Muscle of leg (tissue), 16 donors: ENCODE measurements around the gene TFAP2A. TPM values are rescaled to one million over a fixed set of nuclear protein-coding genes. Genes with fewer than 3 reads are reported as not detected.

Experiments
- DNase-seq: peaks from one replicate; pipeline ENCODE4 v3.0.0; 2013
- H3K27ac ChIP-seq: one replicate; pipeline ENCODE4 v1.5.1; 2013; ENCODE audit warnings: mild to moderate bottlenecking, low read length, control low read depth
- H3K27me3 ChIP-seq: one replicate; pipeline ENCODE4 v1.6.1; 2013; ENCODE audit warnings: low read length; ENCODE audit not compliant: control insufficient read depth, insufficient read depth
- H3K36me3 ChIP-seq: one replicate; pipeline ENCODE4 v1.6.1; 2013; ENCODE audit warnings: low read length; ENCODE audit not compliant: control insufficient read depth, insufficient read depth
- H3K4me1 ChIP-seq: one replicate; pipeline ENCODE4 v1.6.1; 2013; ENCODE audit warnings: low read length; ENCODE audit not compliant: control insufficient read depth, insufficient read depth
- H3K4me3 ChIP-seq: one replicate; pipeline ENCODE4 v1.5.1; 2013; ENCODE audit warnings: low read length, control low read depth
- H3K9me3 ChIP-seq: replicated peaks from 2 replicates; pipeline ENCODE4 v1.6.1; 2013; ENCODE audit warnings: low read depth, low read length; ENCODE audit not compliant: control insufficient read depth
- WGBS: methylation state at CpG from one replicate; pipeline ENCODE4 v1.1.5; 2013; ENCODE audit warnings: missing lambda C conversion rate; ENCODE audit not compliant: insufficient coverage; 5-methylcytosine and 5-hydroxymethylcytosine counted together
- long read RNA-seq, 11 donors: transcript quantifications; one replicate each; lab custom pipeline, GENCODE V29; 2026
- polyA plus RNA-seq, 8 donors: library from polyadenylated mRNA; unstranded; fragments of 120-200 nt; gene quantifications; one replicate each; pipeline versions ENCODE4 v1.2.1 to v1.2.3, GENCODE V29; 2013; ENCODE audit warnings: inconsistent platforms in 1 of 8, low replicate concordance in 1 of 8; ENCODE audit not compliant: insufficient read length in 8 of 8, insufficient read depth in 1 of 8
- total RNA-seq: library from RNA; stranded (reverse); fragments of 120-200 nt; gene quantifications from one replicate; pipeline ENCODE4 v1.2.4, GENCODE V29; 2013

TFAP2A gene
- total RNA-seq (0.13 TPM), polyA plus RNA-seq (10 to 100 TPM in 1 of 8 donors, under 1 TPM in 7; 0.13 to 11.4 (median 0.49) TPM)
- long read RNA-seq, donor 1 = 0 reads
- long read RNA-seq, donor 2, partial matches to known transcripts = 0 of 1 reads
- long read RNA-seq, donor 2, other reads (novel, unspliced or antisense) = 0 of 1 reads
- long read RNA-seq, donor 3 = 0 reads
- long read RNA-seq, donor 4 = 0 reads
- long read RNA-seq, donor 5 = 0 reads
- long read RNA-seq, donor 6 = 0 reads
- long read RNA-seq, donor 7 = 0 reads
- long read RNA-seq, donor 8 = 0 reads
- long read RNA-seq, donor 9 = 0 reads
- long read RNA-seq, donor 10 = 0 reads
- long read RNA-seq, donor 11 = 0 reads

- Histone ChIP-seq H3K27ac (no peak within 1 kb of the TSS), H3K9me3 (peaks cover 2% of the 10 kb centered on the region), H3K4me3 (no peak within 1 kb of the TSS), H3K36me3 (no peaks in the 10 kb centered on the region), H3K4me1 (peaks cover 44% of the 10 kb centered on the region), H3K27me3 (peaks cover 99% of the 10 kb centered on the region)
- DNase-seq = peak; percentile 30
- 1% methylated on average over 36 of the region's 58 CpGs for WGBS
Observed at GRCh38 chr6:10414756-10415616, at the start of gene TFAP2A. Gene TFAP2A, minus strand, starts transcription at chr6:10415074. Its CDS starts 83 bp downstream, at chr6:10414991.

GRCh38 chr6:10463491-10464481, 48.9 kb upstream of the TFAP2A start:
- 57% methylated on average over 4 of the region's 16 CpGs for WGBS
- DNase-seq = no peak

GRCh38 chr6:10463040-10463439, 48.2 kb upstream of the TFAP2A start:
- no peaks in the 10 kb centered on the region for H3K4me1 ChIP-seq
- WGBS = 92% methylated on average over 9 of the region's 12 CpGs
- no peaks in the 10 kb centered on the region for H3K36me3 ChIP-seq
- H3K9me3 ChIP-seq = no peaks in the 10 kb centered on the region
- DNase-seq = no peak
- H3K27ac ChIP-seq = no peak overlapping the region
- H3K27me3 ChIP-seq = no peaks in the 10 kb centered on the region
- H3K4me3 ChIP-seq = no peak overlapping the region

More at GRCh38 chr6:10463491-10464481, 48.9 kb upstream of the TFAP2A start:
- no peaks in the 10 kb centered on the region for H3K9me3 ChIP-seq
- no peak overlapping the region for H3K4me3 ChIP-seq
- H3K27me3 ChIP-seq = no peaks in the 10 kb centered on the region
- no peak overlapping the region for H3K27ac ChIP-seq
- no peaks in the 10 kb centered on the region for H3K4me1 ChIP-seq
- no peaks in the 10 kb centered on the region for H3K36me3 ChIP-seq

GRCh38 chr6:10461850-10462249, 47.0 kb upstream of the TFAP2A start:
- no peaks in the 10 kb centered on the region for H3K36me3 ChIP-seq
- H3K9me3 ChIP-seq = no peaks in the 10 kb centered on the region
- no peaks in the 10 kb centered on the region for H3K4me1 ChIP-seq
- no peak overlapping the region for H3K4me3 ChIP-seq
- 88% methylated on average over 1 of the region's 1 CpG for WGBS
- no peak for DNase-seq
- no peak overlapping the region for H3K27ac ChIP-seq
- H3K27me3 ChIP-seq = no peaks in the 10 kb centered on the region

- no peaks in the 10 kb centered on the region for H3K36me3 ChIP-seq
- no peak overlapping the region for H3K27ac ChIP-seq
- no peaks in the 10 kb centered on the region for H3K9me3 ChIP-seq
- no peak for DNase-seq
- H3K27me3 ChIP-seq = no peaks in the 10 kb centered on the region
- no peak overlapping the region for H3K4me3 ChIP-seq
- H3K4me1 ChIP-seq = no peaks in the 10 kb centered on the region
- WGBS = 60% methylated on average over 2 of the region's 5 CpGs
Observed at GRCh38 chr6:10460096-10460495, 45.2 kb upstream of the TFAP2A start.

- H3K27me3 ChIP-seq = no peaks in the 10 kb centered on the region
- H3K9me3 ChIP-seq = no peaks in the 10 kb centered on the region
- no peak overlapping the region for H3K4me3 ChIP-seq
- H3K27ac ChIP-seq = no peak overlapping the region
- WGBS = 43% methylated on average over 1 of the region's 1 CpG
- DNase-seq = no peak
- H3K4me1 ChIP-seq = no peaks in the 10 kb centered on the region
- no peaks in the 10 kb centered on the region for H3K36me3 ChIP-seq
Observed at GRCh38 chr6:10458287-10458686, 43.4 kb upstream of the TFAP2A start.

- no peak for DNase-seq
- peaks cover 2% of the 10 kb centered on the region for H3K27me3 ChIP-seq
- no peak overlapping the region for H3K4me3 ChIP-seq
- H3K9me3 ChIP-seq = no peaks in the 10 kb centered on the region
- no peaks in the 10 kb centered on the region for H3K4me1 ChIP-seq
- no peaks in the 10 kb centered on the region for H3K36me3 ChIP-seq
- no peak overlapping the region for H3K27ac ChIP-seq
Observed at GRCh38 chr6:10453596-10453995, 38.7 kb upstream of the TFAP2A start.

- H3K36me3 ChIP-seq = no peaks in the 10 kb centered on the region
- WGBS = no CpG with 5 or more reads among the region's 11 CpGs
- no peak for DNase-seq
- H3K27me3 ChIP-seq = peaks cover 2% of the 10 kb centered on the region
- H3K4me3 ChIP-seq = no peak overlapping the region
- no peak overlapping the region for H3K27ac ChIP-seq
- H3K4me1 ChIP-seq = no peaks in the 10 kb centered on the region
- H3K9me3 ChIP-seq = no peaks in the 10 kb centered on the region
Observed at GRCh38 chr6:10451828-10452509, 37.1 kb upstream of the TFAP2A start.

GRCh38 chr6:10451394-10451793, 36.5 kb upstream of the TFAP2A start:
- no CpG with 5 or more reads among the region's 6 CpGs for WGBS
- no peaks in the 10 kb centered on the region for H3K4me1 ChIP-seq
- H3K36me3 ChIP-seq = no peaks in the 10 kb centered on the region
- H3K27ac ChIP-seq = no peak overlapping the region
- peaks cover 2% of the 10 kb centered on the region for H3K27me3 ChIP-seq
- no peak overlapping the region for H3K4me3 ChIP-seq
- no peaks in the 10 kb centered on the region for H3K9me3 ChIP-seq
- DNase-seq = no peak
